GM13976 (cell line): ENCODE results near the gene TGM2.

Experiments used
- DNase-seq: peaks from one replicate; pipeline ENCODE4 v3.0.0; 2012; ENCODE audit warnings: low spot score
- in situ Hi-C: fragments of 300-500 bp; cut with MboI; formaldehyde crosslinking; loops from one replicate; pipeline ENCODE4 v1.12.0; 2022; ENCODE audit warnings: low sequenced_read_pairs, mixed read lengths, inconsistent platforms; ENCODE audit not compliant: unreplicated experiment
- TF ChIP-seq, protein P1 (sequence below): IDR thresholded peaks from 2 replicates; pipeline ENCODE4 v1.5.1; 2012; ENCODE audit warnings: borderline replicate concordance, mild to moderate bottlenecking; ENCODE audit not compliant: insufficient read depth; ENCODE audit errors: extremely low read depth, missing control alignments, control extremely low read depth

Gene TGM2

DNA sequence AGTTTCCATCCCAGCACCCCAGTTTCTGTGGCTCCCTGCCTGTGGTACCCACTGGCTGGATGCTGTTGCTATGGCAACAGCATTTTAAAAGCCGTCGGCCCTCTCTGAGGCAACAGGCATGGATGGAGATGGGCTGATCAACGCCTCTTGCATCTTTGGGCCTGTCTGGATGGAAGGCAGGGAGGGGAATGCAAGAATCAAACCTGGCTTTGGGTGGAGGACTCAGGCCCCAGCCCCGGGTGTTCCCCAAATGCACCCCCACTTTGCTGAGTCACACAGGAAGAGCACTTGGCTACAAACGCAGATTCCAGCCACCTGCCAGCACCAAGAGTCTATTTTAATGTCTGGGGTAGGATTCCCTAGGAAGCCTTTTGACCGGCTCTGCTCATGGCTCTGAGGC, 45.7 kb upstream of the TGM2 start:
- TF ChIP-seq, protein P1, sequence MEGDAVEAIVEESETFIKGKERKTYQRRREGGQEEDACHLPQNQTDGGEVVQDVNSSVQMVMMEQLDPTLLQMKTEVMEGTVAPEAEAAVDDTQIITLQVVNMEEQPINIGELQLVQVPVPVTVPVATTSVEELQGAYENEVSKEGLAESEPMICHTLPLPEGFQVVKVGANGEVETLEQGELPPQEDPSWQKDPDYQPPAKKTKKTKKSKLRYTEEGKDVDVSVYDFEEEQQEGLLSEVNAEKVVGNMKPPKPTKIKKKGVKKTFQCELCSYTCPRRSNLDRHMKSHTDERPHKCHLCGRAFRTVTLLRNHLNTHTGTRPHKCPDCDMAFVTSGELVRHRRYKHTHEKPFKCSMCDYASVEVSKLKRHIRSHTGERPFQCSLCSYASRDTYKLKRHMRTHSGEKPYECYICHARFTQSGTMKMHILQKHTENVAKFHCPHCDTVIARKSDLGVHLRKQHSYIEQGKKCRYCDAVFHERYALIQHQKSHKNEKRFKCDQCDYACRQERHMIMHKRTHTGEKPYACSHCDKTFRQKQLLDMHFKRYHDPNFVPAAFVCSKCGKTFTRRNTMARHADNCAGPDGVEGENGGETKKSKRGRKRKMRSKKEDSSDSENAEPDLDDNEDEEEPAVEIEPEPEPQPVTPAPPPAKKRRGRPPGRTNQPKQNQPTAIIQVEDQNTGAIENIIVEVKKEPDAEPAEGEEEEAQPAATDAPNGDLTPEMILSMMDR: no peak
- in situ Hi-C loops: loop anchor here (25.0 kb wide), 1 partner anchor 298 kb away; the partner anchor contains the start of gene VSTM2L
- no peak for DNase-seq

DNA sequence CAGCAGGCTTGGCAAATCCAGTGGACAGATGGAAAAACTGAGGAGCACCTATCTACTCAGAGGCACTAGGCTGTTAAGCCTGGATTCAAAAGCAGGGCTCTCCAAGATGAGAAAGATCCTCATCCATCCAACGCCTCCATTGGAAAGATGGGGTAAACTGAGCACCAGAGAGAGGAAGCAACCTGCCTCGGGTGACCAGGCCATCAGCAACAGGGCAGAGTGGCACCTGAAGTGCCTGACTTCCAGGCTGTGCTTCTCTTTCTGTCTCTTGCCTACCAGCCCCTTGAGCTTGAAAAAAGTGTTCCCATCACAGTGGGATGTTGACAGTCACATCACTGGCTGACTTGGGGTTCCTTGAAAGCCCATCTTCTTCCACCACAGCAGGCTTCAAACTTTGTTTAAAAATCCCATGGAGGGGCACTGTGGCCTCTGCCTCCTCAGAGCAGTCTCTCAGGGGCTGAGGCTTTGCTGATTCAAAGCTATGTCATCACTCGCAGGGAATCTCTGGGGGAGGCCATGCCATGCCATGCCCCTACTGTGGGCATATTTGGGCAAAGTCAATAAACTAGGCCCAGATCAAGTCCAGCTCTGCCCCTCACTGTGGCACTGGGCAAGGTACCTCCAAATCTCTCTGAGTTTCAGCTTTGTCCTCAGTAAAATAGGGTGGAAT, 44.8 kb upstream of the TGM2 start:
- in situ Hi-C loops: loop anchor here (25.0 kb wide), 1 partner anchor 298 kb away; the partner anchor contains the start of gene VSTM2L
- DNase-seq: no peak
- TF ChIP-seq, protein P1: no peak

DNA sequence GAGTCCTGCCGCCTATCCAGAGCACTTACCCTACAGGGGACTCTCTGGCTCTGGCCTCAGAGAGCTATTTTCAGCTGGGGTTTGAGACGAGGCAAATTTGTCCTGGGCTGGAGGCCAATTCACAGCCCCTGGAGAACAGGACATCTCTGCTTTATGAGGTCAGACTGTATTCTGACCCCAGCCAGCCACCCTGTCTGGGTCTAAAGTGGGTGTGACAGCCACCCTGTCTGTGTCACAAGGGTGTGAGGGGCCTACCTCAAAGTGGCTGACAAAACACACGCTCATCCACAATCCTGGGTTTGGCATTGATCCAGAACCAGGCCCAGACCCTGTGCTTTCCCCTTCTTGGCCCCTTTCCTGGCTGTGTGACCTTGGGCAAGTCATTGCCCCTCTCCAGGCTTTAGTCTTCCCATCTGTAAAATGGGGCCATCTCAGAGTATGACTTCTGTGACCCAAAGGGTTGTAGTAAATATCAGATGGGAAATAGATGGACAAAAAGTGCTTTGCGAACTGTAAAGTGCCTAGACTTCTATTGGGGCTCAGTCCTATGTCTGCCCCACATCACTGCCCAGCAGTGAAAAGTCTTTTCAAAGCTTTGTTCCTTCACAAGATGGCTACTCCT, 44.1 kb upstream of the TGM2 start:
- no peak for DNase-seq
- TF ChIP-seq, protein P1: no peak
- in situ Hi-C loops: loop anchor here (25.0 kb wide), 1 partner anchor 297 kb away; the partner anchor contains the start of gene VSTM2L

- TF ChIP-seq, protein P1: no peak
- DNase-seq: no peak
- in situ Hi-C loops: loop anchor here (25.0 kb wide), 1 partner anchor 296 kb away; the partner anchor contains the start of gene VSTM2L
These were observed 43.5 kb upstream of the TGM2 start for GRCh38 chr20:38208523-38208922.

DNA sequence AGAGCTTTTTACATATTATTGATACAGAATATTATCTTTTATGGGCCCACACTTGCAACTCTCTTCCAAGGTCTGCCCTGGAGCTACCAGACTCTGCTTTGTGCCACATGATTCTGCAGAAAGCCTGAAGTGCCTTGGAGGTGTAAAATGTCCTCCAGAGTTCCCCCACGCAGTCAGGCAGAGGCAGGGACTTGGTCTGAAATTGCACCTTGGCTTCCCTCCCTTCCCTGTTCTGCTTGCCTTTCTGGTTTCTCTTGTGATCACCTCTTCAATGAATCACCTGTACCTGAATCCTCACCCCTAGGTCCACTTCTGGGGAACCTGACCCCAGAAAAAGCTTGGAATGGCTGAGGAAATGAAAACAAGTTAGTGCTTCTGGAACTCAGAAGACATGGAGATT, 43.0 kb upstream of the TGM2 start:
- in situ Hi-C loops: loop anchor here (25.0 kb wide), 1 partner anchor 296 kb away; the partner anchor contains the start of gene VSTM2L
- TF ChIP-seq, protein P1: no peak
- no peak for DNase-seq

- in situ Hi-C loops: loop anchor here (25.0 kb wide), 1 partner anchor 295 kb away; the partner anchor contains the start of gene VSTM2L
- no peak for DNase-seq
- TF ChIP-seq, protein P1: no peak
These were observed 42.6 kb upstream of the TGM2 start for GRCh38 chr20:38207621-38208020.
